ENCODE data around the gene CACNA2D3. TPM values are rescaled to one million over a fixed set of nuclear protein-coding genes. Genes with fewer than 3 reads are reported as not detected.

CACNA2D3 gene
- total RNA-seq, 1 donor from 2014 or later = not detected

GRCh38 chr3:54434756-54435155 is 312.4 kb downstream of the CACNA2D3 start:
- TF ChIP-seq CTCF (IDR thresholded peaks at IDR 0.05) (no peak), EZH2phosphoT487 (IDR thresholded peaks at IDR 0.05) (no peak), EZH2 (IDR thresholded peaks at IDR 0.05) (no peak)
- Mint-ChIP-seq H3K4me3 (no peak overlapping the region), H3K36me3 (no peaks in the 10 kb centered on the region), H3K4me1 (peaks cover 9% of the 10 kb centered on the region), H3K27me3 (ENCODE audit: insufficient read depth, low read depth) (peaks cover 5% of the 10 kb centered on the region), H3K9me3 (no peaks in the 10 kb centered on the region), H3K27ac (peak overlapping the region; percentile 17)
- Histone ChIP-seq H3K4me1 (no peaks in the 10 kb centered on the region), H3K27me3 (no peaks in the 10 kb centered on the region), H3F3A (ENCODE audit: low read depth) (no peaks in the 10 kb centered on the region), H3K9ac (no peak overlapping the region), H3K27ac (no peak overlapping the region), H2AFZ (replicated peaks) (no peak overlapping the region), H3K36me3 (no peaks in the 10 kb centered on the region), H3K4me2 (no peak overlapping the region), H4K20me1 (ENCODE audit: low read depth) (no peaks in the 10 kb centered on the region), H3K9me3 (ENCODE audit: low read depth) (no peaks in the 10 kb centered on the region), H3K79me2 (ENCODE audit: low read depth) (no peaks in the 10 kb centered on the region), H3K4me3 (no peak overlapping the region)
- DNase-seq (ENCODE audit: low spot score) = no peak

- Mint-ChIP-seq H3K27ac (no peak overlapping the region), H3K4me1 (peaks cover 9% of the 10 kb centered on the region), H3K9me3 (no peaks in the 10 kb centered on the region), H3K36me3 (no peaks in the 10 kb centered on the region), H3K27me3 (ENCODE audit: insufficient read depth, low read depth) (peaks cover 3% of the 10 kb centered on the region), H3K4me3 (no peak overlapping the region)
- no peak overlapping the region for H2AFZ ChIP-seq (replicated peaks)
- H3K27ac ChIP-seq = no peak overlapping the region
- no peaks in the 10 kb centered on the region for H3F3A ChIP-seq (ENCODE audit: low read depth)
- no peak overlapping the region for H3K4me3 ChIP-seq
- no peaks in the 10 kb centered on the region for H3K4me1 ChIP-seq
- no peaks in the 10 kb centered on the region for H3K27me3 ChIP-seq
- H4K20me1 ChIP-seq (ENCODE audit: low read depth) = no peaks in the 10 kb centered on the region
- TF ChIP-seq EZH2phosphoT487 (IDR thresholded peaks at IDR 0.05) (no peak), CTCF (IDR thresholded peaks at IDR 0.05) (no peak), EZH2 (IDR thresholded peaks at IDR 0.05) (no peak)
- DNase-seq (ENCODE audit: low spot score) = no peak
- H3K36me3 ChIP-seq = no peaks in the 10 kb centered on the region
- no peak overlapping the region for H3K4me2 ChIP-seq
- no peaks in the 10 kb centered on the region for H3K9me3 ChIP-seq (ENCODE audit: low read depth)
- no peak overlapping the region for H3K9ac ChIP-seq
- no peaks in the 10 kb centered on the region for H3K79me2 ChIP-seq (ENCODE audit: low read depth)
These were observed 314.9 kb downstream of the CACNA2D3 start for GRCh38 chr3:54437271-54437670.

DNA sequence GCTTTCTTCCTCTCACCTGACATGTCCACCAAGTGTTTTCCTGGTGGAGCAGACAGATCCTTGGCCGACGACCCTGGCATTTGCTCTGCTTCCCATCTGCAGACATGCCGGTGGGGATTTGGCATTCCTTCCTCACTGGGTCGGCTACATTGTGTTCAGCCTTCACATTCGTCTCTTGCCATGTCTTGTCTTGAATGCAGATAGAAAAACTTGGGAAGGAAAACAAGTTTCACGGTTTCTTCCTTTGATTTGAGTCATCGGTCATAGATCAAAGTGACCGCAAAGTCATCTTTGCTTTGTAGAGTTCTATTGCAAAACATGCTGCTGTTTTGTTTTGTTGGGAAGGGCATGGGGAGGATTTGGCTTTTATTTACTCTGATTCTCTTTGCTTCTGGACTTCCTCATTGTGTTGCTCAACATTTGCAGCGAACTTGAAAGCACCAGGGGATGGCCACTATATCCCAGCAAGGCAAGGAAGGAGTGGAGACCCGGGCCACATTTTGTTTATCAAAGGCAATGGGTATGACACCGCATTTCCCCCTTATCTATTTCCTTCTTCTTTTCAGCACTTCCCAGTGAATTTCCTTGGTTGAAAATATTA is 321.3 kb downstream of the CACNA2D3 start:
- Histone ChIP-seq H3K79me2 (ENCODE audit: low read depth) (no peaks in the 10 kb centered on the region), H3K27ac (no peak overlapping the region), H3K9me3 (ENCODE audit: low read depth) (no peaks in the 10 kb centered on the region), H2AFZ (replicated peaks) (no peak overlapping the region), H3K36me3 (no peaks in the 10 kb centered on the region), H4K20me1 (ENCODE audit: low read depth) (no peaks in the 10 kb centered on the region), H3K27me3 (no peaks in the 10 kb centered on the region), H3F3A (ENCODE audit: low read depth) (no peaks in the 10 kb centered on the region), H3K4me3 (no peak overlapping the region), H3K4me2 (no peak overlapping the region), H3K4me1 (peaks cover 3% of the 10 kb centered on the region), H3K9ac (no peak overlapping the region)
- TF ChIP-seq CTCF (IDR thresholded peaks at IDR 0.05) (no peak), EZH2phosphoT487 (IDR thresholded peaks at IDR 0.05) (no peak), EZH2 (IDR thresholded peaks at IDR 0.05) (no peak)
- no peaks in the 10 kb centered on the region for H3K9me3 Mint-ChIP-seq
- no peaks in the 10 kb centered on the region for H3K36me3 Mint-ChIP-seq
- peaks cover 3% of the 10 kb centered on the region for H3K27me3 Mint-ChIP-seq (ENCODE audit: insufficient read depth, low read depth)
- no peak overlapping the region for H3K4me3 Mint-ChIP-seq
- no peak for DNase-seq (ENCODE audit: low spot score)
- no peak overlapping the region for H3K27ac Mint-ChIP-seq
- peaks cover 5% of the 10 kb centered on the region for H3K4me1 Mint-ChIP-seq
